ENCODE data around the gene ZNF106.

ZNF106 gene

DNA sequence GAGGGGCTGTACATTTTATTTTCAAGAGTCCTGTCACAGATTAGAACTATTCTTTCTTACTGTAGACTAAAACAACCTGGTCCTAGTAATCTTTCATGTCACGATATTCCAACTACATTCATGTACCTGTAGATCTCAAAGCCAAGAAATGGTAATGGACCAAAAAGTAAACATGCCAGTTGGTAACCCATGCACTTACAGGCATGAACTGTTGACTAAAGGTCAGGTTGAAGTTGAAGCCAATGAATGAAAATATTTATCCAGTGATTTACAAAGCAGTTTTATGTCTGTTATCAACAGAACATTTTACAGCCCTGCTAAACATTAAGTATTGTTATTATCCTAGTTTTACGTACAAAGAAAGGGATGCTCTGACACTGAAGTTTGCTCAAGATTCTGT lies 32.4 kb upstream of the ZNF106 start:
- Histone ChIP-seq H4K20me1 (ENCODE audit: insufficient read depth, low read length, poor library complexity, severe bottlenecking) (no peaks in the 10 kb centered on the region), H3K4me3 (ENCODE audit: low read length, poor library complexity, severe bottlenecking) (no peak overlapping the region), H3K79me2 (ENCODE audit: insufficient read depth, low read length) (no peaks in the 10 kb centered on the region), H3K27me3 (ENCODE audit: insufficient read depth, low read length, poor library complexity, severe bottlenecking) (no peaks in the 10 kb centered on the region), H2AFZ (ENCODE audit: low read length) (no peak overlapping the region), H3K4me2 (ENCODE audit: low read depth, low read length, poor library complexity, severe bottlenecking) (no peak overlapping the region), H3K9ac (ENCODE audit: low read depth, low read length, poor library complexity, severe bottlenecking) (no peak overlapping the region), H3K9me2 (replicated peaks; ENCODE audit: low read depth, low read length) (no peaks in the 10 kb centered on the region), H3K4me1 (ENCODE audit: insufficient read depth, low read length, poor library complexity, severe bottlenecking) (no peaks in the 10 kb centered on the region), H3K36me3 (ENCODE audit: insufficient read depth, low read length) (peaks cover 14% of the 10 kb centered on the region; the same call in 1 of the 2 replicates), H3F3A (ENCODE audit: low read depth) (no peaks in the 10 kb centered on the region), H3K9me3 (ENCODE audit: insufficient read depth, low read depth, low read length) (no peaks in the 10 kb centered on the region)
- TF ChIP-seq EZH2phosphoT487 (IDR thresholded peaks at IDR 0.05; ENCODE audit: borderline replicate concordance) (no peak), CTCF (conservative IDR thresholded peaks at IDR 0.05; ENCODE audit: low read length) (no peak)

GRCh38 chr15:42511007-42511391 lies 20.1 kb upstream of the ZNF106 start:
- Histone ChIP-seq H3F3A (ENCODE audit: low read depth) (no peaks in the 10 kb centered on the region), H3K4me3 (ENCODE audit: low read length, poor library complexity, severe bottlenecking) (no peak overlapping the region), H4K20me1 (ENCODE audit: insufficient read depth, low read length, poor library complexity, severe bottlenecking) (no peaks in the 10 kb centered on the region), H2AFZ (ENCODE audit: low read length) (no peak overlapping the region), H3K36me3 (ENCODE audit: insufficient read depth, low read length) (peaks cover 15% of the 10 kb centered on the region), H3K4me1 (ENCODE audit: insufficient read depth, low read length, poor library complexity, severe bottlenecking) (no peaks in the 10 kb centered on the region), H3K79me2 (ENCODE audit: insufficient read depth, low read length) (no peaks in the 10 kb centered on the region; the same call in 1 of the 2 replicates), H3K9ac (ENCODE audit: low read depth, low read length, poor library complexity, severe bottlenecking) (no peak overlapping the region), H3K9me2 (replicated peaks; ENCODE audit: low read depth, low read length) (no peaks in the 10 kb centered on the region), H3K27me3 (ENCODE audit: insufficient read depth, low read length, poor library complexity, severe bottlenecking) (no peaks in the 10 kb centered on the region), H3K9me3 (ENCODE audit: insufficient read depth, low read depth, low read length) (no peaks in the 10 kb centered on the region), H3K4me2 (ENCODE audit: low read depth, low read length, poor library complexity, severe bottlenecking) (no peak overlapping the region)
- TF ChIP-seq CTCF (conservative IDR thresholded peaks at IDR 0.05; ENCODE audit: low read length) (no peak), EZH2phosphoT487 (IDR thresholded peaks at IDR 0.05; ENCODE audit: borderline replicate concordance) (no peak)

GRCh38 chr15:42510258-42511006 lies 19.5 kb upstream of the ZNF106 start:
- TF ChIP-seq EZH2phosphoT487 (IDR thresholded peaks at IDR 0.05; ENCODE audit: borderline replicate concordance) (no peak), CTCF (conservative IDR thresholded peaks at IDR 0.05; ENCODE audit: low read length) (no peak)
- H3K4me2 ChIP-seq (ENCODE audit: low read depth, low read length, poor library complexity, severe bottlenecking): no peak overlapping the region
- no peaks in the 10 kb centered on the region for H3K27me3 ChIP-seq (ENCODE audit: insufficient read depth, low read length, poor library complexity, severe bottlenecking)
- H3K9ac ChIP-seq (ENCODE audit: low read depth, low read length, poor library complexity, severe bottlenecking): no peak overlapping the region
- no peaks in the 10 kb centered on the region for H3K4me1 ChIP-seq (ENCODE audit: insufficient read depth, low read length, poor library complexity, severe bottlenecking)
- no peaks in the 10 kb centered on the region for H3K9me3 ChIP-seq (ENCODE audit: insufficient read depth, low read depth, low read length)
- no peaks in the 10 kb centered on the region for H3F3A ChIP-seq (ENCODE audit: low read depth)
- H2AFZ ChIP-seq (ENCODE audit: low read length): no peak overlapping the region
- no peaks in the 10 kb centered on the region for H4K20me1 ChIP-seq (ENCODE audit: insufficient read depth, low read length, poor library complexity, severe bottlenecking)
- H3K9me2 ChIP-seq (replicated peaks; ENCODE audit: low read depth, low read length): no peaks in the 10 kb centered on the region
- no peak overlapping the region for H3K4me3 ChIP-seq (ENCODE audit: low read length, poor library complexity, severe bottlenecking)
- no peaks in the 10 kb centered on the region; the same call in 1 of the 2 replicates for H3K79me2 ChIP-seq (ENCODE audit: insufficient read depth, low read length)
- peaks cover 12% of the 10 kb centered on the region for H3K36me3 ChIP-seq (ENCODE audit: insufficient read depth, low read length)
